ENCODE data around the gene GIMAP8. TPM values are rescaled to one million over a fixed set of nuclear protein-coding genes. Genes with fewer than 3 reads are reported as not detected.
"Not testable (repeated sequence)": the region's sequence is repeated elsewhere in the genome, so short reads cannot be mapped to it uniquely, and the experiment has no call there.

The GIMAP8 gene
- total and polyA plus RNA-seq, 11 donors = 11.3 to 36.0 (median 14.9) TPM

DNA sequence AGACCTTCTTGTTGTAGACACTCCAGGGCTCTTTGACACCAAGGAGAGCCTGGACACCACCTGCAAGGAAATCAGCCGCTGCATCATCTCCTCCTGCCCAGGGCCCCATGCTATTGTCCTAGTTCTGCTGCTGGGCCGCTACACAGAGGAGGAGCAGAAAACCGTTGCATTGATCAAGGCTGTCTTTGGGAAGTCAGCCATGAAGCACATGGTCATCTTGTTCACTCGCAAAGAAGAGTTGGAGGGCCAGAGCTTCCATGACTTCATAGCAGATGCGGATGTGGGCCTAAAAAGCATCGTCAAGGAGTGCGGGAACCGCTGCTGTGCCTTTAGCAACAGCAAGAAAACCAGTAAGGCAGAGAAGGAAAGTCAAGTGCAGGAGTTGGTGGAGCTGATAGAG lies 69.7 kb downstream of the GIMAP8 start:
- peak in 3 of 4 donors; percentile 22 to 44 (median 34) for ATAC-seq
- intact Hi-C loops (cut with DNase I) = loop anchor here in 3 of 10 donors (5.0 kb wide), 1 partner anchor 47 kb away; the partner anchor contains the start of gene GIMAP4 (in 3 of the 3)
- peak overlapping the region in 11 of 12 donors; percentile 43 to 92 (median 85) for H3K27ac ChIP-seq

DNA sequence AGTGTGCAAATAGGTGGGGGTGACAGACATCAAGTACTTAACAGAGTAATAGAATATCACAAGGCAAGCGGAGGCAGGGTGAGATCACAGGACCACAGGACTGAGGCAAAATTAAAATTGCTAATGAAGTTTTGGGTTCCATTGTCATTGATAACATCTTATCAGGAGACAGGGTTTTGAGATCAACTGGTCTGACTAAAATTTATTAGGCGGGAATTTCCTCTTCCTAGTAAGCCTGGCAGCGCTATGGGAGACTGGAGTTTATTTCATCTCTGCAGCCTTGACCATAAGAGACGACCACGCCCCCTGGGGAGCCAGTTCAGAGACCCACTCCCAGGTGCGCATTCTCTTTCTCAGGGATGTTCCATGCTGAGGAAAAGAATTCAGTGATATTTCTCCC lies 72.5 kb downstream of the GIMAP8 start:
- Histone ChIP-seq H3K36me3 (peaks cover 0 to 26% (median 10%) of the 10 kb centered on the region in 9 donors), H3K4me1 (peaks cover 0 to 24% (median 0%) of the 10 kb centered on the region in 12 donors), H3K9me3 (peaks cover 0 to 17% (median under 1%) of the 10 kb centered on the region in 12 donors)
- ATAC-seq, H3K27ac ChIP-seq, DNase-seq, H3K4me3 ChIP-seq, H3K27me3 ChIP-seq: not testable (repeated sequence)
- intact Hi-C loops (cut with DNase I) = loop anchor here in 3 of 10 donors (5.0 kb wide), 1 partner anchor 44 kb away; the partner anchor contains the start of gene GIMAP4 (in 3 of the 3)
- WGBS, 4 donors = 53 to 71% (median 69%) methylated on average over 6 of the region's 6 CpGs

More for the DNA sequence above, 69.7 kb downstream of the GIMAP8 start:
- TF ChIP-seq, protein P1, sequence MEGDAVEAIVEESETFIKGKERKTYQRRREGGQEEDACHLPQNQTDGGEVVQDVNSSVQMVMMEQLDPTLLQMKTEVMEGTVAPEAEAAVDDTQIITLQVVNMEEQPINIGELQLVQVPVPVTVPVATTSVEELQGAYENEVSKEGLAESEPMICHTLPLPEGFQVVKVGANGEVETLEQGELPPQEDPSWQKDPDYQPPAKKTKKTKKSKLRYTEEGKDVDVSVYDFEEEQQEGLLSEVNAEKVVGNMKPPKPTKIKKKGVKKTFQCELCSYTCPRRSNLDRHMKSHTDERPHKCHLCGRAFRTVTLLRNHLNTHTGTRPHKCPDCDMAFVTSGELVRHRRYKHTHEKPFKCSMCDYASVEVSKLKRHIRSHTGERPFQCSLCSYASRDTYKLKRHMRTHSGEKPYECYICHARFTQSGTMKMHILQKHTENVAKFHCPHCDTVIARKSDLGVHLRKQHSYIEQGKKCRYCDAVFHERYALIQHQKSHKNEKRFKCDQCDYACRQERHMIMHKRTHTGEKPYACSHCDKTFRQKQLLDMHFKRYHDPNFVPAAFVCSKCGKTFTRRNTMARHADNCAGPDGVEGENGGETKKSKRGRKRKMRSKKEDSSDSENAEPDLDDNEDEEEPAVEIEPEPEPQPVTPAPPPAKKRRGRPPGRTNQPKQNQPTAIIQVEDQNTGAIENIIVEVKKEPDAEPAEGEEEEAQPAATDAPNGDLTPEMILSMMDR (IDR thresholded peaks at IDR 0.05) = no peak
- no peak for TF ChIP-seq POLR2A (IDR thresholded peaks at IDR 0.05)
- H3K4me1 ChIP-seq = peaks cover 0 to 26% (median 0%) of the 10 kb centered on the region in 12 donors
- H3K27me3 ChIP-seq = no peaks in the 10 kb centered on the region
- peak overlapping the region in 10 of 12 donors; percentile 23 to 69 (median 62) for H3K4me3 ChIP-seq
- DNase-seq = no peak
- 56 to 84% (median 78%) methylated on average over 8 of the region's 8 CpGs for WGBS, 4 donors
- H3K9me3 ChIP-seq = peaks cover 0 to 6% (median 0%) of the 10 kb centered on the region in 12 donors
- H3K36me3 ChIP-seq = peaks cover 0 to 26% (median 10%) of the 10 kb centered on the region in 9 donors

DNA sequence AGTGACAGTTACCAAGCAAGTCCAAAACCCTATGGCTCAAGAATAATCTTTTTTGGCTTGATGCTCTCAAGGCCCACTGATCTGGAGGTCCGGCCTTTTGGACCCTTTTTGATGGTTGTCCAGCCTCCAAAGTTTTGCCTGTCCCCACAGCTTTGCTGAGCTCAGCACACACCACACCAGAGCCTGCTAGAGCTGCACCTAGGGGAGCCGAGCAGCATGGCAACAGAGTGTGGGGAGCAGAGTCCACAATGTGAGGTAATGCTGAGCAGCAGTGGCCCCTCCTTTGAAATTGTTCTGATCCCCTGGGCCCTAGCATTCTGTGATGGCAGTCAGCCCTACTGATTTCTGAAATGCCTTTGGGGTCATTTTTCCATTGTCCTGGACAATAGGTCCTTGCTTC lies 73.6 kb downstream of the GIMAP8 start:
- peak overlapping the region in 1 of 12 donors; percentile 24 for H3K27ac ChIP-seq
- H3K4me3 ChIP-seq = no peak overlapping the region
- intact Hi-C loops (cut with DNase I) = loop anchor here in 3 of 10 donors (5.0 kb wide), 1 partner anchor 43 kb away; the partner anchor contains the start of gene GIMAP4 (in 3 of the 3)
- peaks cover 0 to 25% (median 7%) of the 10 kb centered on the region in 12 donors for H3K9me3 ChIP-seq
- no peak for ATAC-seq
- peaks cover 0 to 26% (median 10%) of the 10 kb centered on the region in 9 donors for H3K36me3 ChIP-seq
- DNase-seq = no peak
- TF ChIP-seq, protein P1 (IDR thresholded peaks at IDR 0.05) = no peak
- no peak for TF ChIP-seq POLR2A (IDR thresholded peaks at IDR 0.05)
- H3K27me3 ChIP-seq = no peaks in the 10 kb centered on the region
- H3K4me1 ChIP-seq = peaks cover 0 to 18% (median 0%) of the 10 kb centered on the region in 12 donors
- 49 to 85% (median 77%) methylated on average over 2 of the region's 2 CpGs for WGBS, 4 donors

Other genes with a start within 250 kb of the GIMAP8 start
- 1 to 10 TPM; 2.1 to 9.4 (median 4.6) TPM for gene LRRC61, start 127.3 kb upstream of the GIMAP8 start, total RNA-seq
- 1 to 10 TPM; 1.8 to 8.3 TPM for gene LRRC61, start 127.3 kb upstream of the GIMAP8 start, polyA plus RNA-seq
- gene ACTR3C, start 127.1 kb upstream of the GIMAP8 start, total RNA-seq = 1 to 10 TPM; 1.6 to 5.9 (median 3.7) TPM
- 1 to 10 TPM; 2.2 to 4.5 TPM for gene ACTR3C, start 127.1 kb upstream of the GIMAP8 start, polyA plus RNA-seq
- 100 to 1,000 TPM in 2 of 9 donors, 10 to 100 TPM in 3, 1 to 10 TPM in 4; 3.9 to 108 (median 12.6) TPM for gene RARRES2, start 109.0 kb upstream of the GIMAP8 start, total RNA-seq
- 10 to 100 TPM in 1 of 2 donors, 1 to 10 TPM in 1; 9.2 to 16.0 TPM for gene RARRES2, start 109.0 kb upstream of the GIMAP8 start, polyA plus RNA-seq
- 100 to 1,000 TPM in 5 of 9 donors, 10 to 100 TPM in 4; 90.4 to 141 (median 100) TPM for gene REPIN1, start 81.8 kb upstream of the GIMAP8 start, total RNA-seq
- gene REPIN1, start 81.8 kb upstream of the GIMAP8 start, polyA plus RNA-seq = 10 to 100 TPM; 49.8 to 79.6 TPM
- 1 to 10 TPM; 2.1 to 5.0 (median 3.3) TPM for gene ZNF775, start 71.3 kb upstream of the GIMAP8 start, total RNA-seq
- 1 to 10 TPM; 1.8 to 4.4 TPM for gene ZNF775, start 71.3 kb upstream of the GIMAP8 start, polyA plus RNA-seq
- gene GIMAP7, start 64.2 kb downstream of the GIMAP8 start, total RNA-seq = 10 to 100 TPM; 14.4 to 46.8 (median 18.9) TPM
- 10 to 100 TPM; 34.6 to 48.0 TPM for gene GIMAP7, start 64.2 kb downstream of the GIMAP8 start, polyA plus RNA-seq
- gene GIMAP4, start 116.8 kb downstream of the GIMAP8 start, total RNA-seq = 10 to 100 TPM; 25.1 to 80.2 (median 35.2) TPM
- 10 to 100 TPM; 32.8 to 35.5 TPM for gene GIMAP4, start 116.8 kb downstream of the GIMAP8 start, polyA plus RNA-seq
- 10 to 100 TPM; 20.3 to 52.7 (median 24.4) TPM for gene GIMAP6, start 181.8 kb downstream of the GIMAP8 start, total RNA-seq
- 10 to 100 TPM; 13.8 to 29.6 TPM for gene GIMAP6, start 181.8 kb downstream of the GIMAP8 start, polyA plus RNA-seq
- gene GIMAP2, start 235.1 kb downstream of the GIMAP8 start, total RNA-seq = 10 to 100 TPM in 2 of 9 donors, 1 to 10 TPM in 7; 2.1 to 23.5 (median 4.9) TPM
- gene GIMAP2, start 235.1 kb downstream of the GIMAP8 start, polyA plus RNA-seq = 1 to 10 TPM; 2.3 to 6.6 TPM

All from heart left ventricle (tissue), 16 donors.